ENCODE results near the gene PUSL1.

PUSL1 gene

GRCh38 chr1:1325288-1326074 lies 17.1 kb downstream of the PUSL1 start:
- no peak for DNase-seq (ENCODE audit: low spot score)

DNA sequence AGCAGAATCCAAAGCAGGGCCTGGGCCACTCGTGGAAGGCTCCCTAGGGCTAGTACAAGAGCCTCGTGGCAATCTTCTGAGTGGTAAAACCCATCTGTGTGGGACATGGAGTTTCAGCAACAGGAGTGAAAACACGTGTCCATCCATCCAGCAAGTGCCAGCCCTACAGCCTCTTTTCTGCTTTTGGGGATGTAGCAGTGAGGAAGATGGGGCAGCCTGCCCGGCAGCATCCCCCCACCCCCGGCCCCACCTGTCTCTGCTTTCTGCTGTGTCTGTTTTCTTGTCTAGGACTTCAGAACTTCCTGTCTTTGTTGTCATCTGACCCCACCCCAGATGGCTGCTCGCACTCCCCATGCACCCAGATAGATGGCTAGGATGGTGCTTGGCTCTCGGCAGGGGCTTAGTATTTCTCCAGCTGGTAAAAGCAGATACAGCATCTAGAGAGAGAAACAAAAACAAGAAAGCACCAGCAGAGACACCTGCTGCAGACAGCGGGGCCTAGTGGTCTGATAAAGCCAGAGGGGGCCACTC lies 17.7 kb downstream of the PUSL1 start:
- no peak for DNase-seq (ENCODE audit: low spot score)

DNA sequence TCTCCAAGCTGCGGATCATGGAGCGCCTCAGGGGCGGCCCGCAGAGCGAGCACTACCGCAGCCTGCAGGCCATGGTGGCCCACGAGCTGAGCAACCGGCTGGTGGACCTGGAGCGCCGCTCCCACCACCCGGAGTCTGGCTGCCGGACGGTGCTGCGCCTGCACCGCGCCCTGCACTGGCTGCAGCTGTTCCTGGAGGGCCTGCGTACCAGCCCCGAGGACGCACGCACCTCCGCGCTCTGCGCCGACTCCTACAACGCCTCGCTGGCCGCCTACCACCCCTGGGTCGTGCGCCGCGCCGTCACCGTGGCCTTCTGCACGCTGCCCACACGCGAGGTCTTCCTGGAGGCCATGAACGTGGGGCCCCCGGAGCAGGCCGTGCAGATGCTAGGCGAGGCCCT lies 18.9 kb downstream of the PUSL1 start:
- DNase-seq (ENCODE audit: low spot score), result no peak

- DNase-seq (ENCODE audit: low spot score), result no peak
Measured at GRCh38 chr1:1328254-1328653, 19.9 kb downstream of the PUSL1 start.

GRCh38 chr1:1329304-1330210 lies 21.2 kb downstream of the PUSL1 start:
- no peak for DNase-seq (ENCODE audit: low spot score)

GRCh38 chr1:1330366-1331067 lies 22.1 kb downstream of the PUSL1 start:
- no peak for DNase-seq (ENCODE audit: low spot score)

DNA sequence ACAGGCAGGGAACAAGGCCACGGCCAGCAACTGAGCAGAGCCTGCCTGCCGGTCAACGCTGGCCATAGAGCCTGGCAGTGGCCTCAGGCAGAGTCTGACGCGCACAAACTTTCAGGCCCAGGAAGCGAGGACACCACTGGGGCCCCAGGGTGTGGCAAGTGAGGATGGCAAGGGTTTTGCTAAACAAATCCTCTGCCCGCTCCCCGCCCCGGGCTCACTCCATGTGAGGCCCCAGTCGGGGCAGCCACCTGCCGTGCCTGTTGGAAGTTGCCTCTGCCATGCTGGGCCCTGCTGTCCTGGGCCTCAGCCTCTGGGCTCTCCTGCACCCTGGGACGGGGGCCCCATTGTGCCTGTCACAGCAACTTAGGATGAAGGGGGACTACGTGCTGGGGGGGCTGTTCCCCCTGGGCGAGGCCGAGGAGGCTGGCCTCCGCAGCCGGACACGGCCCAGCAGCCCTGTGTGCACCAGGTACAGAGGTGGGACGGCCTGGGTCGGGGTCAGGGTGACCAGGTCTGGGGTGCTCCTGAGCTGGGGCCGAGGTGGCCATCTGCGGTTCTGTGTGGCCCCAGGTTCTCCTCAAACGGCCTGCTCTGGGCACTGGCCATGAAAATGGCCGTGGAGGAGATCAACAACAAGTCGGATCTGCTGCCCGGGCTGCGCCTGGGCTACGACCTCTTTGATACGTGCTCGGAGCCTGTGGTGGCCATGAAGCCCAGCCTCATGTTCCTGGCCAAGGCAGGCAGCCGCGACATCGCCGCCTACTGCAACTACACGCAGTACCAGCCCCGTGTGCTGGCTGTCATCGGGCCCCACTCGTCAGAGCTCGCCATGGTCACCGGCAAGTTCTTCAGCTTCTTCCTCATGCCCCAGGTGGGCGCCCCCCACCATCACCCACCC lies 22.9 kb downstream of the PUSL1 start, which contains the start of gene TAS1R3:
TAS1R3 (plus strand) TSS at position 213 of the 898 bp plus-strand sequence; CDS start at position 279, 66 bp downstream.
- DNase-seq (ENCODE audit: low spot score), result no peak

- no peak for DNase-seq (ENCODE audit: low spot score)
Measured at GRCh38 chr1:1332031-1332755, 23.8 kb downstream of the PUSL1 start.

DNA sequence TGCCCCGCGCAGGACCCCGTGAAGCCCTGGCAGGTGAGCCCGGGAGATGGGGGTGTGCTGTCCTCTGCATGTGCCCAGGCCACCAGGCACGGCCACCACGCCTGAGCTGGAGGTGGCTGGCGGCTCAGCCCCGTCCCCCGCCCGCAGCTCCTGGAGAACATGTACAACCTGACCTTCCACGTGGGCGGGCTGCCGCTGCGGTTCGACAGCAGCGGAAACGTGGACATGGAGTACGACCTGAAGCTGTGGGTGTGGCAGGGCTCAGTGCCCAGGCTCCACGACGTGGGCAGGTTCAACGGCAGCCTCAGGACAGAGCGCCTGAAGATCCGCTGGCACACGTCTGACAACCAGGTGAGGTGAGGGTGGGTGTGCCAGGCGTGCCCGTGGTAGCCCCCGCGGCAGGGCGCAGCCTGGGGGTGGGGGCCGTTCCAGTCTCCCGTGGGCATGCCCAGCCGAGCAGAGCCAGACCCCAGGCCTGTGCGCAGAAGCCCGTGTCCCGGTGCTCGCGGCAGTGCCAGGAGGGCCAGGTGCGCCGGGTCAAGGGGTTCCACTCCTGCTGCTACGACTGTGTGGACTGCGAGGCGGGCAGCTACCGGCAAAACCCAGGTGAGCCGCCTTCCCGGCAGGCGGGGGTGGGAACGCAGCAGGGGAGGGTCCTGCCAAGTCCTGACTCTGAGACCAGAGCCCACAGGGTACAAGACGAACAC lies 24.5 kb downstream of the PUSL1 start:
- DNase-seq (ENCODE audit: low spot score), result no peak

GRCh38 chr1:1333551-1334241 lies 25.3 kb downstream of the PUSL1 start:
- no peak for DNase-seq (ENCODE audit: low spot score)

DNA sequence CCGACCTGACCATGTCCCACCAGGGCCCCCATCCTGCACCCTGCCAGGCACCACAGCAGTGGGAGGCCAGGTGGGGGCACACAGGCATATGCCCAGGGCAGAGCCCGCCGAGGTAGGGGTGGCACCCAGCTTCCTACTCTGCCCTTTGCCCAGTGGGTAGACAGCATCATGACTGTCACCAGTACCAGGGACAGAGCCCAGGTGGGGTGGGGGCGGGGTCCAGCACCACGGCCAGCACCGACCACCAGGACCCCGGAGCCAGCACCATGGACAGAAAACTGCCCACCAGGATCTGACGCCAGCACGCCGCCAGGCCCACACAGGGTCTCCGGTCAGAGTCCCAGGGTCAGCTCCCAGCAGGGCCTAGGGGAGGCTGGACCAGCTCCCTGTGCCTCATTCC lies 26.4 kb downstream of the PUSL1 start:
- DNase-seq (ENCODE audit: low spot score), result no peak

DNA sequence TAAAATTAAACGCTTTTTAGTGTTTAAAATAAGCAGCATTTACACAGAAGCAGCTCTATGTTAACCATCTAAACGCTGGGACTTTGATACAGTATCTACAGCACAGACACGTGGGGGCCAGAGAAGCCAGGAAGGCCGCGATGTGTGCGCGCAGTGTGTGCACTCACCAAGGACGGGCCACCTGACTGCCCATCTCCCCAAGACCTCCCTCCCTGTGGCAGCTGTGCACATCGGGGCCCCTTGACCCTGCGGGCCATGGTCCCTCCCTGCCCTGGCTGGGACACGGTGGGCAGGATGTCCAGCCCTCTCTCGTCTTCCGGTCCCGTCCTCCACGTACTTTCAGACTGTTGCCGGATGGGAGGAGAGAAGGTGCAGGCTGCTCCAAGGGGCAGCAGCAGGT lies 26.9 kb downstream of the PUSL1 start:
- no peak for DNase-seq (ENCODE audit: low spot score)

GRCh38 chr1:1335792-1336248 lies 27.4 kb downstream of the PUSL1 start:
- DNase-seq (ENCODE audit: low spot score), result no peak

DNA sequence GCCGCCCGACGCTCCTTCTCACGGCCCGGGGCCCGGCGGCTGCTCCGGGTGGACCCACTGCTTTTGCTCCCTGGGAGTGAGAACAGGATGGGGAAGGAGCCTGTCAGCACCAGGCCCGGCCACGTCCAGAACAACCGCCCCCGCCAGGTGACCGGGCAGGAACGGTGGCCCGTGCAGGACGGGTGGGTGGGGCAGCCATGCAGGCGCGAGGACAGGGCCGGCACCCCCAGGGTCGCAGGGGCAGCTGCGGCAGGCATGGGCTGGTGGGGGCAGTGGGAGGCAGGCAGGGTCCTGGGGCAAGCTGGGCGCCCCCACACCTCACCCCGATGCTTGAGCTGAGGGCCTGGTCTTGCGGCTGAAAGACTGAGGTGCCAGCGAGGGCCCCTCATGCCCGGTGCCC lies 28.0 kb downstream of the PUSL1 start:
- no peak for DNase-seq (ENCODE audit: low spot score)

- DNase-seq (ENCODE audit: low spot score), result no peak
Measured at GRCh38 chr1:1336931-1337792, 28.8 kb downstream of the PUSL1 start.

DNA sequence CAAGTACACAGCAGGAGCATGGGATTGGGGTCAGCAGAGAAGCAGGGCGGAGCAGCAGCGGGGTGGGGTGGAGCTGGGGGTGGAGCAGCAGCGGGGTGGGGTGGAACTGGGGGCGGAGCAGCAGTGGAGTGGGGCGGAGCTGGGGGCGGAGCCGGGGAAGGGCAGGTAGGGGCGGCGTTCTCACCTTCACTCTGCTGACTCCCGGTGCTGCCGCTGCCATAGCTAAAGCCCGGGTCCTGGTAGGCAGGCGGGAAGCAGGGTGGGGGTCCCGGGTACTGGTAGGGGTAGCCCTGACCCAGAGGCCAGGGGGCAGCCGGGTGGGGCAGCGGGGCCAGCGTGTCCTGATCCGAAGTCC lies 29.4 kb downstream of the PUSL1 start:
- DNase-seq (ENCODE audit: low spot score), result no peak

DNA sequence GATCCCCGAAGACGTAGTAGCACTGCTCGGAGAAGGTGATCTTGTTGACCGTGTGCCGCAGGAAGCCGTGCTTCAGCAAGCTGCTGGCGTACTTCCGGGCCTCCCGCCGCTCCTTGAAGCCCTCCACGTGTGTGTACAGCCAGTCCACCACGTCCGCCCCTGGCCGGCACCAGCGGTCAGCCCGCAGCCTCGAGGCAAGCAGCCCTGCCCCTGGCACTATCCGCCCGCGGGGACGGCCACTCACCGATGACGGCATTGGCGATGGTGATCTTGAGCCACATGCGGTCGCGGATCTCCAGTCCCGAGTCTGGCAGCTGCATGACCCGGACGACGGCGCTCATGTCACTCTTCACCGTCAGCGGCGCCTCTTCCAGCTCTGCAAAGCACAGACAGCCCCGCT lies 29.9 kb downstream of the PUSL1 start:
- DNase-seq (ENCODE audit: low spot score), result no peak

DNA sequence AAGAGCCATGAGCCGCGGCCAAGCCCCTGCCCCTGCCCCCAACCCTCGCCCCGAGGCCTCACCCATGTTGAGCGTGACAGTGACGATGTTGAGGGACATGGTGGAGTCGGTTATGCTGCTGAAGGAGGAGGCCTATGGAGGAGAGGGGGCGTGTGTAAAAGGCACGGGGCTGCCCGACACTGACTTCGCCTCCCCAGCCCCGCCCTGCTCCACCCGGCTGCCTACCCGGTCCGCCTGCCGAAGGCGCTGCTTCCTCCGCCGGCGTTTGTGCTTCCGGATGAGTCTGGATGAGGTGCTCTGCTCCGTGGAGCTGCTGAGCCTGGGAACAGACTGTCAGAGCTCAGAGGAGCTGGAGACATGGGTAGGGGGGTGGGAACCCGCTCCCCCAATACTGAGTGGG lies 31.8 kb downstream of the PUSL1 start:
- DNase-seq (ENCODE audit: low spot score), result no peak

Data from CD4-positive, alpha-beta T cell treated with Interleukin-6 at 100 ng/mL for 8 hours (primary cell).